Adrenal gland (tissue), 12 donors: ENCODE data around the gene DEPP1. TPM values are rescaled to one million over a fixed set of nuclear protein-coding genes. Genes with fewer than 3 reads are reported as not detected.

ENCODE experiments used
- DNase-seq, 7 donors: peaks; one replicate each; pipeline ENCODE4 v3.0.0-alpha.2; 2019 to 2020
- H3K27ac ChIP-seq, 5 donors: fragments of 200-600 bp; sonication (generic) in 4 of 5; 1 replicate in 3 of 5; 2 replicates in 2 of 5; pipeline versions ENCODE4 v1.5.1 to v1.8.0; 2016 to 2020; ENCODE audit warnings: mild to moderate bottlenecking in 1 of 5
- H3K27me3 ChIP-seq: fragments of 200-600 bp; 2 replicates; pipeline ENCODE4 v1.8.0; 2021
- H3K36me3 ChIP-seq, 2 donors: fragments of 200-600 bp; replicated peaks in 1 of 2; 1 replicate in 1 of 2; 2 replicates in 1 of 2; pipeline versions ENCODE4 v1.5.1 to v1.8.0; 2018 to 2022
- H3K4me1 ChIP-seq, 2 donors: fragments of 200-600 bp; replicated peaks in 1 of 2; 1 replicate in 1 of 2; 2 replicates in 1 of 2; pipeline versions ENCODE4 v1.5.1 to v1.8.0; 2018 to 2021
- H3K4me3 ChIP-seq, 4 donors: fragments of 200-600 bp; sonication (generic) in 3 of 4; one replicate each; pipeline ENCODE4 v1.5.1; 2016 to 2018
- H3K9me3 ChIP-seq, 3 donors: fragments of 200-600 bp; sonication (generic) in 1 of 3; replicated peaks in 1 of 3; 1 replicate in 2 of 3; 2 replicates in 1 of 3; pipeline versions ENCODE4 v1.5.1 to v1.8.0; 2016 to 2021
- CTCF ChIP-seq, 6 experiments: fragments of 450-650 bp in 4 of 6; fragments of 200-600 bp in 2 of 6; sonication (generic) in 1 of 6; IDR thresholded peaks; 1 replicate in 5 of 6; 2 replicates in 1 of 6; pipeline versions ENCODE4 v1.5.1 to v1.8.0; 2016 to 2021; ENCODE audit warnings: antibody characterized with exemption in 6 of 6, mild to moderate bottlenecking in 2 of 6, moderate library complexity in 1 of 6
- POLR2A ChIP-seq, 2 donors: fragments of 450-650 bp; IDR thresholded peaks; one replicate each; pipeline ENCODE4 v1.6.1; 2017; ENCODE audit warnings: antibody characterized with exemption in 2 of 2, mild to moderate bottlenecking in 2 of 2, moderate library complexity in 1 of 2
- WGBS, 4 donors: extraction: QIAGEN DNeasy Blood & Tissue Kit in 2 of 4; methylation state at CpG; one replicate each; pipeline versions ENCODE4 v1.1.5 to v1.1.7; 2013 to 2017; 5-methylcytosine and 5-hydroxymethylcytosine counted together
- intact Hi-C, 2 donors: fragments of 100-400 bp; cut with DNase I; formaldehyde crosslinking; loops; one replicate each; pipeline versions ENCODE4 v1.14.1 to v1.15.0; 2022 to 2023
- polyA plus RNA-seq, 3 donors: library from polyadenylated mRNA; stranded (reverse); fragments of 200-250 nt in 2 of 3; fragments of 350-450 nt in 1 of 3; fragmentation: Illumina TruSeq in 1 of 3; extraction: RNeasy Lipid Tissue Mini Kit (QIAGEN cat#74804) in 1 of 3; gene quantifications; one replicate each; pipeline ENCODE4 v1.2.3, GENCODE V29; 2013 to 2014
- total RNA-seq, 9 donors: library from RNA; depleted of rRNA in 4 of 9; stranded (reverse); fragments of >200 nt in 4 of 9; fragments of 120-200 nt in 1 of 9; fragmentation: NEBNext Ultra II Directional in 1 of 9; extraction: Animal tissue kit (Norgen Biotek cat#: 25700) in 1 of 9; gene quantifications; one replicate each; pipeline versions ENCODE4 v1.1.0 to v1.2.4, GENCODE V29; 2013 to 2023
- donor health status: healthy with polysubstance abuse.
- donor health status: Bipolar disorder and iron deficiency.
- donor health status: DM: yes; HTN: yes; CAD: no.
- donor health status: DM: no; HTN: no; CAD: no.
- donor health status: DM: no; HTN: no; CAD: no.
- donor health status: DM: yes; HTN: yes; CAD: no.

DEPP1 gene
- total and polyA plus RNA-seq, 12 donors, result 7.4 to 179 (median 53.9) TPM

GRCh38 chr10:45008524-45009161 is 30.0 kb upstream of the DEPP1 start:
- peak; percentile 77 to 90 (median 82) for TF ChIP-seq CTCF (IDR thresholded peaks at IDR 0.05)
- TF ChIP-seq POLR2A (IDR thresholded peaks at IDR 0.05), result no peak
- peak overlapping the region in 1 of 5 donors; percentile 34 for H3K27ac ChIP-seq
- no peaks in the 10 kb centered on the region for H3K9me3 ChIP-seq
- H3K36me3 ChIP-seq, result no peaks in the 10 kb centered on the region
- no peak overlapping the region for H3K4me3 ChIP-seq
- H3K4me1 ChIP-seq, result peaks cover 4 to 17% of the 10 kb centered on the region in 2 donors
- peak in 5 of 7 donors; percentile 47 to 71 (median 61) for DNase-seq
- intact Hi-C loops, result no loop called here
- 6% methylated on average over 8 of the region's 8 CpGs for WGBS, 4 donors
- H3K27me3 ChIP-seq, result no peaks in the 10 kb centered on the region

GRCh38 chr10:45006276-45007030 is 27.8 kb upstream of the DEPP1 start:
- Histone ChIP-seq H3K27me3 (no peaks in the 10 kb centered on the region), H3K4me3 (no peak overlapping the region), H3K27ac (no peak overlapping the region), H3K36me3 (no peaks in the 10 kb centered on the region), H3K4me1 (peaks cover 10 to 29% of the 10 kb centered on the region in 2 donors), H3K9me3 (no peaks in the 10 kb centered on the region)
- 79 to 89% (median 83%) methylated on average over 3 of the region's 3 CpGs for WGBS, 4 donors
- TF ChIP-seq POLR2A (IDR thresholded peaks at IDR 0.05) (no peak), CTCF (IDR thresholded peaks at IDR 0.05) (no peak)
- no peak for DNase-seq
- intact Hi-C loops, result no loop called here

- Histone ChIP-seq H3K4me3 (no peak overlapping the region), H3K27ac (no peak overlapping the region), H3K27me3 (no peaks in the 10 kb centered on the region), H3K36me3 (no peaks in the 10 kb centered on the region), H3K4me1 (peaks cover 10 to 33% of the 10 kb centered on the region in 2 donors), H3K9me3 (no peaks in the 10 kb centered on the region)
- 94 to 100% (median 100%) methylated on average over 1 of the region's 1 CpG for WGBS, 4 donors
- intact Hi-C loops, result no loop called here
- DNase-seq, result no peak
- TF ChIP-seq POLR2A (IDR thresholded peaks at IDR 0.05) (no peak), CTCF (IDR thresholded peaks at IDR 0.05) (no peak)
Observed at GRCh38 chr10:45005284-45005683, 26.7 kb upstream of the DEPP1 start.

GRCh38 chr10:45004661-45005060 is 26.1 kb upstream of the DEPP1 start:
- Histone ChIP-seq H3K4me3 (no peak overlapping the region), H3K9me3 (no peaks in the 10 kb centered on the region), H3K4me1 (peaks cover 10 to 40% of the 10 kb centered on the region in 2 donors), H3K27me3 (no peaks in the 10 kb centered on the region), H3K27ac (no peak overlapping the region), H3K36me3 (no peaks in the 10 kb centered on the region)
- intact Hi-C loops, result no loop called here
- whole genome bisulfite sequencing, 4 donors, result 37 to 48% (median 42%) methylated on average over 3 of the region's 3 CpGs
- DNase-seq, result no peak
- no peak for TF ChIP-seq CTCF (IDR thresholded peaks at IDR 0.05)
- TF ChIP-seq POLR2A (IDR thresholded peaks at IDR 0.05), result no peak
